ENCODE data around the gene RNLS.

GRCh38 chr10:88415533-88416130 lies 167.5 kb downstream of the RNLS start:
- TF ChIP-seq CTCF (IDR thresholded peaks at IDR 0.05) (no peak), POLR2AphosphoS5 (IDR thresholded peaks at IDR 0.05) (no peak), POLR2A (IDR thresholded peaks at IDR 0.05) (no peak), EP300 (IDR thresholded peaks at IDR 0.05) (no peak)

Data from sigmoid colon (tissue), 4 donors.